ENCODE results near the gene BTF3L4. TPM values are rescaled to one million over a fixed set of nuclear protein-coding genes. Genes with fewer than 3 reads are reported as not detected.

The BTF3L4 gene
- total RNA-seq, result 34.8 and 39.2 TPM in 2 replicates

DNA sequence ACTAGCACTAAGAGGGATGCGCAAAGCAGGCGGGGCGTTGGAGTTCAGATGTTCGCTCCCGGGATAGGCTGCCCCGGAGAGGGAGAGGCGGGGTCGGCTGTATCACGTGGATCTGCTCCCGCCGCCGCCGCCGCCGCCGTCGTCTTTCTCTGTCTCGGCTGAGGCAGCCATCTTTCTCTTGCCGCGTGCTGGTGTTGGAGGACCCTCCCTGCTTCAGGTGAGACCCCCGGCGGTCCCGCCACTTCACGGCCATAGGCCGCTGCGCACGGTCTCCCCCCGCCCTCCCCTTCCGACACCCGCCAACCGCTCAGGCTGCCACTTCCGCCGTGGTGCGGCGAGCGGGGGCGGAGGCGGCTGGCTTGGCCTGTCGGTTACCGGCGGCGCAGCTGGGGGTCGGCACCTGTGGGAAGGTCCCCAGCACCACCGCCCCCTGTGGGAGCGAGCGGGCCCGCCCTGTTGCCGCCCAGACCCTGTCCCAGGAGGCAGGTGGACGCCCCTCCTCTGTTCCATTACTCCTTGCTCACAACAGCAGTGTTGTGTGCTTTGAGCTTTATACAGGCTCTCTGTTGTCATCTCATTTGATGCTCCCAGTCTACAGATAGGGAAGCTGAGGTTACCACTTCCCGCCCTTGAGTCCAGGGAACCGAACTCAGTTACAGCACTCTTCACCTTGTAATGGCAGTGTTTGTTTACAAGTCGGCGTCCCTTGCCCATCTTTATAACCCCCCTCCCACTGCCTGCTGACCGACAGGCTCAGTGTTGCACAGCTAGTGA, at the start of gene BTF3L4:
BTF3L4 (plus strand) TSS at position 133 of the 774 bp plus-strand sequence. CDS start 3,553 bp downstream, outside the sequence.

DNA sequence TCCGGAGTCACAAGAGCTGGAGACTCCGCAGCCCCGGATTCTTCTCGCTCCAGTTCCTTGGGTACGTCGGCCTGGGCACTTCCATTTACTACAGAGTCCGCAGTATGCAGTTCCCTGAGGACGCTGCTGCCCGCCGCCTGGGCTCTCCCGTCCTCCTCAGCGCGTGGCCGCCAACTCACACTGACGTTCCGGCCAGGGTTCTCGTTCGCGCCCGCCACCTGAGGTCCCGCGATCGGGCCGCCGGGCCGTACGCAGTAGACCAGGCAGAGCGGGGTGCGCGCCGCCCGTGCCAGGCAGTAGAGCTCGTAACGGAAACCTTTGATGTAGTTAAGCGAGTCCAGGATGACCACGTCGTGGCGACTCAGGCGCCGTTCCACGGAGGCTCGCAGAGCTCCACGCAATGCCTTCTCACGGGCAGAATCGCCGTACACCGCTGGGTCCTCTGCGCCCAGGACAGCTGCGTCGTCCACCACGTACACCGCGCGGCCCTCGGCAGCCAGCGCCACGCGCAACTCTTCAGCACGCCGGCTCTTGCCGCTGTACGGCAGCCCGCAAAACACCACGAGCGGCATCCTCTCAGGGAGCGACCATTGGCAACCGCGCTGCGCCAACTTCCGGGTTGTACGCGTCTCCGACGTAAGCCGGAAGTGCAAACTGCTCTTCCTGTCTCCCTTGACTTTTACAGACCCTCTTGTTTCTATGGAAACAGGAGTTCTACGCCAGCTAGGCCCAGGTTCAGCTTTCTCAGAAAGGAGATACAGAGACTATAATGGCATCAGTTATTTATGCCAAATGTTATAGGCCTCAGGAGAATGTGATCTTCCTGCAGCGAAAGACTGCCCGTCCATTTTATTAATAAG, 22.7 kb upstream of the BTF3L4 start, which contains the start of gene KTI12:
KTI12 (minus strand) TSS at position 621 of the 860 bp plus-strand sequence; CDS start at position 572, 49 bp downstream.

DNA sequence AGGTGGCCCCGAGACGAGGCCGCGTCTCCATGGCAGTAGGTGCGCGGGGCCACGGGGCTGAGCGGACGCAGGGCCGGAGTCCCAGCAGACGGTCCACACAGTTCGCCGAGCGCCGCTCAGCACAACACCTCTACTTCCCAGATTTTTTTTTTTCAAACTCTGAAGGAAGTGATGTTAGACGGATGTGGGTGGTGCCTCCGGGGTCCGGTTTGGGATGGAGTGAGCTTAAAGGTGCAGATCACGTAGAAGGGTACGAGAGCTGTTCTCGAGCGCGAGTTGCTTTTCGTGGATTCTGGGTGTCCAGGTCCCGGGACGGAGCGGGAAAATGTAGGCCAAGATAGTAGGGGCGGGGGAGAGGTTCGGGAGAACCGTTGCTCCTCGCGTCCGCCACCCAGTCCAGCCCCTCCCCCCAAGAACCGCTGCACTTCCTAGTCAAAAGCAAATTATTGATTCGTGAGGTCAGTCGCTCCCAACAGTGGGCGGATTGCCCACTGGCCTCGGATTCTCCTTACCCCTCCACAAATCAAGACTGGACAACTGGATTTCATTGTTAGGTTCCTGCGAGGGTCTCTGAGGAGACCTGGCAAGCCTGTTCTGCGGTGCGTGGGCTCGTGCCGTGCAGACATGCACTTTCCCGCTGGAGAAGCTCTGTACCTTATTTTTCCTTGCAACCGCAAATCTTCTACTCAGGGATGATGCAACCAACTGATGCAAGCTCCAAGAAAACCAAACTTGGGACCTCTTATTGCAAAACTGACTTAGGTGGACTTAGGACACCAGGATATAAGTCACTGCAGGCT, 829 bp upstream of the BTF3L4 start, which contains the start of gene TXNDC12:
TXNDC12 (minus strand) TSS at position 126 of the 800 bp plus-strand sequence; CDS start at position 31, 95 bp downstream.

Other genes starting within 250 kb of the BTF3L4 start
- 49.6 and 52.7 TPM in 2 replicates for gene NRDC, start 177.6 kb upstream of the BTF3L4 start, total RNA-seq
- gene RAB3B, start 65.6 kb upstream of the BTF3L4 start, total RNA-seq, result 1.7 and 2.1 TPM in 2 replicates
- gene KTI12, start 22.5 kb upstream of the BTF3L4 start, total RNA-seq, result 17.2 and 17.3 TPM in 2 replicates
- gene TXNDC12, start 1.1 kb upstream of the BTF3L4 start, total RNA-seq, result 42.6 and 51.4 TPM in 2 replicates
- gene ZFYVE9, start 85.8 kb downstream of the BTF3L4 start, total RNA-seq, result 13.5 and 16.3 TPM in 2 replicates